MCF 10A (cell line): ENCODE results near the gene TMEM114. TPM values are rescaled to one million over a fixed set of nuclear protein-coding genes. Genes with fewer than 3 reads are reported as not detected.

Experiments used
- BruUV-seq: library from RNA; stranded (reverse); fragments of 400-500 nt; replicated peaks from 2 replicates; lab custom pipeline; 2021; lab: Mats Ljungman, UMichigan
- CTCF ChIA-PET: fragments of 300-600 bp; sonication (Branson Sonifier 250); formaldehyde crosslinking; extraction: SDS; loops from one replicate; lab custom pipeline; 2021; ENCODE audit warnings: antibody characterized with exemption, inconsistent platforms; lab: Yijun Ruan, JAX
- POLR2A ChIA-PET: fragments of 300-600, 350-650 bp; sonication (Branson Sonifier 250); formaldehyde crosslinking; extraction: SDS; loops from one replicate; lab custom pipeline; 2020; ENCODE audit warnings: antibody characterized with exemption, inconsistent platforms; lab: Yijun Ruan, JAX
- DNase-seq: peaks from one replicate; pipeline ENCODE4 v3.0.0-alpha.2; 2018; ENCODE audit not compliant: unreplicated experiment
- H3K27ac Mint-ChIP-seq: one replicate; pipeline ENCODE4 v1.8.0; 2022; ENCODE audit warnings: mild to moderate bottlenecking, low read depth, mixed read lengths; ENCODE audit not compliant: unreplicated experiment
- H3K27me3 Mint-ChIP-seq: one replicate; pipeline ENCODE4 v1.8.0; 2022; ENCODE audit warnings: mixed read lengths; ENCODE audit not compliant: insufficient read depth, unreplicated experiment
- H3K36me3 Mint-ChIP-seq: one replicate; pipeline ENCODE4 v1.8.0; 2022; ENCODE audit warnings: mild to moderate bottlenecking, moderate library complexity, mixed read lengths; ENCODE audit not compliant: insufficient read depth, unreplicated experiment
- H3K4me1 Mint-ChIP-seq: one replicate; pipeline ENCODE4 v1.8.0; 2022; ENCODE audit warnings: mixed read lengths; ENCODE audit not compliant: insufficient read depth, unreplicated experiment
- H3K4me3 Mint-ChIP-seq: one replicate; pipeline ENCODE4 v1.8.0; 2022; ENCODE audit warnings: mild to moderate bottlenecking, moderate library complexity, mixed read lengths; ENCODE audit not compliant: unreplicated experiment
- H3K9me3 Mint-ChIP-seq: one replicate; pipeline ENCODE4 v1.8.0; 2022; ENCODE audit warnings: mixed read lengths; ENCODE audit not compliant: unreplicated experiment
- intact Hi-C: fragments of 100-400 bp; cut with micrococcal nuclease; formaldehyde crosslinking; loops from 2 replicates; pipeline ENCODE4 v1.14.1; 2022
- total RNA-seq: library from RNA; stranded (reverse); gene quantifications from 2 replicates; pipeline ENCODE4 v1.2.3, GENCODE V29; 2022
- TF ChIP-seq, protein P1 (sequence below): fragments of 200-600 bp; IDR thresholded peaks from one replicate; pipeline ENCODE4 v1.8.0; 2022; ENCODE audit warnings: antibody characterized with exemption, mild to moderate bottlenecking; ENCODE audit not compliant: unreplicated experiment

Gene TMEM114
- total RNA-seq, 1 experiment from 2014 or later: not detected

DNA sequence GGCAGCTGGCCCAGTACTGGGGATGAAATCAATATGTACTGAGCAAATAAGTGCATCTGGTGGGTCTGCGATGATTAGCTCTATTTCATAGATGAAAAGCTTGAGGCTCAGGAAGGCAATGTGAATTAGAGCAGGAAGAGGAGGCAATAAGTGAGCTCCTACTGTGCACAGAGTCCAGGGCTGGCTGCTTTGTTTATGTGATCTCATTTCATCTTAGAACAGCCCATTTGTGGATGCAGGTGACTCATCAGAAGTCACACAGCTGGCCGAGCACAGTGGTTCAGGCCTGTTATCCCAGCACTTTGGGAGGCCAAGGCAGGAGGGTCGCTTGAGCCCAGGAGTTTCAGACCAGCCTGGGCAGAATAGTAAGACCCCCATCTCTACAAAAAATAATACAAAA is 7.1 kb downstream of the TMEM114 start:
- ChIA-PET POLR2A (interaction anchor here (0.5 kb wide), 1 partner anchor 65 kb away, joined by 3 read pairs; no protein-coding TSS in a partner anchor), CTCF (interaction anchor here (0.9 to 2.4 kb wide), 6 partner anchors 10 to 209 kb away, joined by 3 to 27 read pairs (median 4); no protein-coding TSS in a partner anchor)
- Mint-ChIP-seq H3K27ac (no peak overlapping the region), H3K36me3 (no peaks in the 10 kb centered on the region), H3K9me3 (no peaks in the 10 kb centered on the region), H3K4me3 (no peak overlapping the region), H3K27me3 (no peaks in the 10 kb centered on the region), H3K4me1 (no peaks in the 10 kb centered on the region)
- DNase-seq: no peak
- BruUV-seq: no TSS peak
- intact Hi-C loops: no loop called here
- TF ChIP-seq, protein P1, sequence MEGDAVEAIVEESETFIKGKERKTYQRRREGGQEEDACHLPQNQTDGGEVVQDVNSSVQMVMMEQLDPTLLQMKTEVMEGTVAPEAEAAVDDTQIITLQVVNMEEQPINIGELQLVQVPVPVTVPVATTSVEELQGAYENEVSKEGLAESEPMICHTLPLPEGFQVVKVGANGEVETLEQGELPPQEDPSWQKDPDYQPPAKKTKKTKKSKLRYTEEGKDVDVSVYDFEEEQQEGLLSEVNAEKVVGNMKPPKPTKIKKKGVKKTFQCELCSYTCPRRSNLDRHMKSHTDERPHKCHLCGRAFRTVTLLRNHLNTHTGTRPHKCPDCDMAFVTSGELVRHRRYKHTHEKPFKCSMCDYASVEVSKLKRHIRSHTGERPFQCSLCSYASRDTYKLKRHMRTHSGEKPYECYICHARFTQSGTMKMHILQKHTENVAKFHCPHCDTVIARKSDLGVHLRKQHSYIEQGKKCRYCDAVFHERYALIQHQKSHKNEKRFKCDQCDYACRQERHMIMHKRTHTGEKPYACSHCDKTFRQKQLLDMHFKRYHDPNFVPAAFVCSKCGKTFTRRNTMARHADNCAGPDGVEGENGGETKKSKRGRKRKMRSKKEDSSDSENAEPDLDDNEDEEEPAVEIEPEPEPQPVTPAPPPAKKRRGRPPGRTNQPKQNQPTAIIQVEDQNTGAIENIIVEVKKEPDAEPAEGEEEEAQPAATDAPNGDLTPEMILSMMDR: no peak

DNA sequence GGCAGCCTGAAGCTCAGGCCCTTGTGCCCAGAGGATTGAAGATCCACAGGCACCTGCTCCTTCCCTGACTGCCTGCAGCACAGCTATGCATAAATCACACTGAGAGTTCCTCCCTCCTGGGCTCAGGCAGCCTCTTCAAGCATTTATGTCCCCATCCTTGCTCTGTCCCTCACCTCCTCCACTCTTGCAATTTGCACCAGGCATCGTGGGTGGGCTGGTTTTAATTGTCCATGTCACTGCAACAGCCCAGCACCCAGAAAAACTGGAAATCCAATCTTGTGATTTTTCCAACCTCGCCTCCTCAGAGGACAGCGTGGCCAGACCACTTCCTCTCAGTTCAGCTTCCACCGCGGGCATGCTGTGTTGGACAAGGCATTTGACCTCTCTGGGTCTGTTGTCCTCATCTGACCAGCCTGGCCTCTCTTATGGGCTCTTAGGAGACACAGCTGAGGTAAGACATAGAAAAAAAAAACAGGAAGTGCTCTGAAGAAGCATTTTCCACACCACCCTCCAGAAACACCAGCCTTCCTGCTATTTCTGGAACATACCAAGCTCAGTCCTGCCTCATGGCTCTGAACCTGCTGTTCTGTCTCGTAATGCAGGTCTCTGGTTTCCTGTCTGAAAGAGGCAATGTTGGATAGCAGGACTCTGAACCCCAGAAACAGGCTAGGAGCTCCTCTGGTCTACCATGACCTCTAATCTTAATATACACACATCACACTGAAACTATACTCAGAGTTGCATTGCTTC is 8.3 kb downstream of the TMEM114 start:
- no peaks in the 10 kb centered on the region for H3K36me3 Mint-ChIP-seq
- DNase-seq: no peak
- no TSS peak for BruUV-seq
- TF ChIP-seq, protein P1: no peak
- no peak overlapping the region for H3K4me3 Mint-ChIP-seq
- ChIA-PET POLR2A (no interaction called here), CTCF (interaction anchor here (0.5 kb wide), 1 partner anchor 51 kb away, joined by 3 read pairs; no protein-coding TSS in a partner anchor)
- H3K4me1 Mint-ChIP-seq: no peaks in the 10 kb centered on the region
- H3K9me3 Mint-ChIP-seq: no peaks in the 10 kb centered on the region
- intact Hi-C loops: no loop called here
- H3K27ac Mint-ChIP-seq: no peak overlapping the region
- H3K27me3 Mint-ChIP-seq: peaks cover under 1% of the 10 kb centered on the region

DNA sequence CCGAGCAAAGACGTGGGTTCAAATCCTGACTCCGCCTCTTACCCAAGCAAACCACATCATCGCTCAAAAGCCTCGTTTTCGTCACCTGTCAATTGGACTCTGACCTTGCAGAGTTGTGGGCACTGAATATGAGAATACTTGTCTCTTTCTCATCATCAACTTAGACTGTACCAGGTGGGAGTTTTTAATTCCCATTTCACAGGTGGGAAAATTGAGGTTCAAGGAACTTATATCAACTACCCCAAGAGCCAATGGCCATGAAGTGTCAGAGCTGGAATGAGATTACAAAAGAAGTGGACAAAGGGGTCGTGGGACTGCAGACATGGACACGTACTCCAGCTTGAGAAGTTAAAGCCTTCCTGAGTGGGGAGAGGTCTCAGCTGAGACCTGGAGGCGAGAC is 10.8 kb downstream of the TMEM114 start:
- ChIA-PET POLR2A (no interaction called here), CTCF (interaction anchor here (0.7 to 2.6 kb wide), 3 partner anchors 11 to 26 kb away, joined by 3 to 11 read pairs (median 4); no protein-coding TSS in a partner anchor)
- Mint-ChIP-seq H3K9me3 (no peaks in the 10 kb centered on the region), H3K27me3 (peaks cover 24% of the 10 kb centered on the region), H3K36me3 (no peaks in the 10 kb centered on the region), H3K4me3 (no peak overlapping the region), H3K27ac (no peak overlapping the region), H3K4me1 (no peaks in the 10 kb centered on the region)
- no peak for DNase-seq
- TF ChIP-seq, protein P1: no peak
- no TSS peak for BruUV-seq
- intact Hi-C loops: no loop called here

DNA sequence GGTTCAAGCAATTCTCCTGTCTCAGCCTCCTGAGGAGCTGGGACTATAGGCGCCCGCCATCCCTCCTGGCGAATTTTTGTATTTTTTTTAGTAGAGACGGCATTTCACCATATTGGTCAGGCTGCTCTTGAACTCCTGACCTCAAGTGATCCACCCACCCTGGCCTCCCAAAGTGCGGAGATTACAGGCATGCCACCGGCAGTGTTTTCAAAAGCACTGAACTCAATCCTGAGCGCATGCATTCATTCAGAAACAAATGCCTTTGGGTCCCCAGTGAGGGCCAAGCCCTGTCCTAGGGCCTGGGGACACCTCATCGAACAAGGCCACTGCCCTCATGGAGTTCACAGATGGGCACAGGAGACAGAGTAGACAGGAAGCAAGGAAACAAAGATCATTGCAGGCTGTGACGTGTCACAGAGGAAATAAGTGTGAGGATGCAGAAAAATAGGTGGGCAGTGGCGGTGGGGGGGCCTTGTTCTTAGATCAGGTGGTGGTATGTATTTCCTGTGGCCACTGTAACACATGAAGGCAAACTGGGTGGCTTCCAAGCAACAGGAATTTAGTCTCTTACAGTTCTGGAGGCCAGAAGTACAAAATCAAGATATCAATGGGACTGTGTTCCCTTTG is 12.5 kb downstream of the TMEM114 start:
- no TSS peak for BruUV-seq
- no peak overlapping the region for H3K4me3 Mint-ChIP-seq
- peaks cover 24% of the 10 kb centered on the region for H3K27me3 Mint-ChIP-seq
- no peak overlapping the region for H3K27ac Mint-ChIP-seq
- DNase-seq: no peak
- ChIA-PET CTCF (interaction anchor here (0.8 kb wide), 1 partner anchor 10 kb away, joined by 3 read pairs; no protein-coding TSS in a partner anchor), POLR2A (no interaction called here)
- TF ChIP-seq, protein P1: no peak
- peaks cover 4% of the 10 kb centered on the region for H3K4me1 Mint-ChIP-seq
- no peaks in the 10 kb centered on the region for H3K36me3 Mint-ChIP-seq
- intact Hi-C loops: no loop called here
- H3K9me3 Mint-ChIP-seq: no peaks in the 10 kb centered on the region
